Measurements from ENCODE around the gene PEF1. TPM values are rescaled to one million over a fixed set of nuclear protein-coding genes. Genes with fewer than 3 reads are reported as not detected.

PEF1 gene
- total RNA-seq, 1 experiment from 2014 or later, result 88.4 TPM

GRCh38 chr1:31671147-31671546, 26.5 kb upstream of the PEF1 start:
- Histone ChIP-seq H3K4me3 (ENCODE audit: low read length) (no peak overlapping the region), H3F3A (ENCODE audit: low read length, unreplicated experiment) (no peaks in the 10 kb centered on the region), H3K9ac (ENCODE audit: low read length) (no peak overlapping the region), H3K79me2 (ENCODE audit: low read length) (no peaks in the 10 kb centered on the region), H3K27me3 (ENCODE audit: low read length) (no peaks in the 10 kb centered on the region), H3K27ac (ENCODE audit: low read length) (no peak overlapping the region), H3K9me3 (ENCODE audit: low read length) (no peaks in the 10 kb centered on the region), H3K4me2 (ENCODE audit: low read length) (no peak overlapping the region), H3K9me2 (replicated peaks; ENCODE audit: low read length) (no peaks in the 10 kb centered on the region), H3K4me1 (ENCODE audit: insufficient read depth, low read length) (peaks cover 25% of the 10 kb centered on the region), H2AFZ (ENCODE audit: low read length) (no peak overlapping the region), H3K36me3 (ENCODE audit: low read depth, low read length) (no peaks in the 10 kb centered on the region), H4K20me1 (ENCODE audit: low read length) (no peaks in the 10 kb centered on the region)
- ATAC-seq, result no peak
- no peak for DNase-seq
- intact Hi-C loops (cut with micrococcal nuclease), result loop anchor here (2.0 kb wide), 1 partner anchor 90 kb away; no protein-coding TSS in a partner anchor
- CTCF ChIA-PET, result no interaction called here
- no TSS peak for BruUV-seq (replicated peaks)
- POLR2A ChIA-PET (ENCODE audit: unreplicated experiment), result no interaction called here
- TF ChIP-seq EZH2phosphoT487 (IDR thresholded peaks at IDR 0.05; ENCODE audit: borderline replicate concordance, low read length) (no peak), EZH2 (IDR thresholded peaks at IDR 0.05; ENCODE audit: low read length, unreplicated experiment) (no peak), CTCF (conservative IDR thresholded peaks at IDR 0.05; ENCODE audit: low read depth, low read length) (no peak)

GRCh38 chr1:31670593-31670964, 25.9 kb upstream of the PEF1 start:
- peak overlapping the region; percentile 60 for H3K4me3 ChIP-seq (ENCODE audit: low read length)
- POLR2A ChIA-PET (ENCODE audit: unreplicated experiment), result no interaction called here

More at GRCh38 chr1:31670593-31670964, 25.9 kb upstream of the PEF1 start:
- Histone ChIP-seq H3K9me3 (ENCODE audit: low read length) (no peaks in the 10 kb centered on the region), H3K36me3 (ENCODE audit: low read depth, low read length) (no peaks in the 10 kb centered on the region), H3K9ac (ENCODE audit: low read length) (peak overlapping the region; percentile 24), H3F3A (ENCODE audit: low read length, unreplicated experiment) (no peaks in the 10 kb centered on the region), H3K79me2 (ENCODE audit: low read length) (no peaks in the 10 kb centered on the region), H3K4me1 (ENCODE audit: insufficient read depth, low read length) (peaks cover 28% of the 10 kb centered on the region), H3K4me2 (ENCODE audit: low read length) (peak overlapping the region; percentile 86), H3K27ac (ENCODE audit: low read length) (peak overlapping the region; percentile 43), H3K27me3 (ENCODE audit: low read length) (no peaks in the 10 kb centered on the region), H2AFZ (ENCODE audit: low read length) (peak overlapping the region; percentile 70), H3K9me2 (replicated peaks; ENCODE audit: low read length) (no peaks in the 10 kb centered on the region), H4K20me1 (ENCODE audit: low read length) (no peaks in the 10 kb centered on the region)
- TF ChIP-seq EZH2phosphoT487 (IDR thresholded peaks at IDR 0.05; ENCODE audit: borderline replicate concordance, low read length) (no peak), EZH2 (IDR thresholded peaks at IDR 0.05; ENCODE audit: low read length, unreplicated experiment) (no peak), CTCF (conservative IDR thresholded peaks at IDR 0.05; ENCODE audit: low read depth, low read length) (no peak)
- ATAC-seq (no peak), DNase-seq (no peak)
- intact Hi-C loops (cut with micrococcal nuclease), result loop anchor here (1.0 to 2.0 kb wide), 2 partner anchors 45 to 90 kb away; no protein-coding TSS in a partner anchor
- CTCF ChIA-PET, result interaction anchor here (1.3 kb wide), 1 partner anchor 34 kb away, joined by 5 read pairs; no protein-coding TSS in a partner anchor
- BruUV-seq (replicated peaks), result TSS peak; percentile 44
